GM18951 (cell line): Measurements from ENCODE around the gene HSPA1L.

Source experiments
- POLR2A ChIP-seq: IDR thresholded peaks from 4 replicates; pipeline ENCODE4 v1.6.1; 2011; ENCODE audit warnings: mild to moderate bottlenecking; ENCODE audit not compliant: insufficient read length, insufficient read depth; ENCODE audit errors: extremely low read depth
- in situ Hi-C: fragments of 300-500 bp; cut with MboI; formaldehyde crosslinking; loops from one replicate; pipeline ENCODE4 v1.12.0; 2022; ENCODE audit warnings: low sequenced_read_pairs, mixed read lengths, inconsistent platforms; ENCODE audit not compliant: unreplicated experiment

Gene HSPA1L

GRCh38 chr6:31777667-31778050 lies 37.4 kb downstream of the HSPA1L start:
- no peak for TF ChIP-seq POLR2A
- in situ Hi-C loops = no loop called here

GRCh38 chr6:31776989-31777666 lies 38.0 kb downstream of the HSPA1L start, which contains the start of gene VWA7:
VWA7 (minus strand) TSS chr6:31777328; CDS start chr6:31776779, 549 bp downstream.
- in situ Hi-C loops = no loop called here
- peak; percentile 21 for TF ChIP-seq POLR2A

DNA sequence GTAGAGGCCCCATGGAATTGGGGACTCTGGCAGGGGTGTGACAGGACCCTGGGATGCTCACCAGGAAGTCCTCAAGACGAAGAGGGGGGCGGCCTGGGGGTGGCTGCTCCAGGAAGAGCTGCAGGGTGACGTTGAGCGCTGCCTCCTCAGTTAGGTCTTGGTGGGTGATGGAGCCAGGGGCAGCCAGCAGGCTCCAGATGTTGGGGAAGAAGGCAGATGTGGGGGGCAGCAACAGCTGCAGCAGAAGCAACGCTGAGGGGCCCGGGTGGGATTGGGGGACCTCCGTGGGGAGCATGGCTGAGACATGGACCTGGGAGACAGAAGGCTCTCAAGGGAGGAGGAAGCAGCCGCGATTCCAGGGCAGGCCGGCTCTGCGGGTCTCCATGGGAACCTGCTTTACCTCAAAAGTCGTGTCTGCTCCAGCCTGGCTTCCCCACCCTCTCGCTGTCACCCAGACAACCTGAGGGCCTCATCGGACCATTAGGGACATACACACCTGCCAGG lies 38.5 kb downstream of the HSPA1L start:
- TF ChIP-seq POLR2A = no peak
- in situ Hi-C loops = no loop called here

DNA sequence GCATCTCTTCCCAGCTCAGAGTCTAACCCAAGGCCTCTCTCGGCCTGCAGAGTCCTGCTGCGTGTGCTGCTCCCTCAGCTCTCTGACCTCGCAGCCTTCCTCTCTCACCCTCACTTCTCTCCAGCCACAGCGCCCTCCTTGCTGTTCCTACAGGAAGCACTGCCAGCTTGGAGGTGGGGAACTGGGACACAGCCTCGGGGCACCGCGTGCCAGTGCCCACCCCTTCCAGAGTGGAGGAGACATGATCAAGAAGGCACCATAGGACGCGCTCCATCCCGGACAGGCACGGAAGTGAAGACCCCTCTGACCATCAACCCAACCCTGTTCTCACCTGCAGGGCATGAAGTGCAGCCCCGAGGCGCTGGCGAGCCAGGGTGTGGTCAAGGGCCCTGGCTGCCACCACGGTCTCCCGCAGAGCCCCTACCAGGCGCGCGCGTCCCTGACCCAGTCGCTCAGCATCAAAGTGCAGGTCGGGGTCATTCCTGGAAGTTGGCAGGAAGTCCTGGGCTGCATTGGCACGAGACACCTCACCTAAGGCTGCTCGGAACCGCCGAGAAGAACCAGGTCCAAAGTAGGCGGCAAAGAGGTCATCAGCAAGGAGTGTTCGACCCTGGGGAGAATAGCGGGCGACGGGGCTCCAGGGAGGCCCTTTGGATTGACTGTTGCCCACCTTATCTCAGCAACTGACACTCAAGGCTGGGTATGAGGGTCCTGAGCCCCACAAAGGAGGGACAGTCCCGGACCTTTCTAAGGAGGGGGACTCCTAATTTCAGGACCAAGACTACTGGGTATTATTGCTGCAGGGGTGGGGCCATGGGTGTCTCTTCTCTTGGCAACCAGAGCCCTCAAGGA lies 39.2 kb downstream of the HSPA1L start:
- in situ Hi-C loops = no loop called here

GRCh38 chr6:31775184-31775583 lies 39.9 kb downstream of the HSPA1L start:
- in situ Hi-C loops = no loop called here
- TF ChIP-seq POLR2A = no peak

More for the DNA sequence above, 39.2 kb downstream of the HSPA1L start:
- TF ChIP-seq POLR2A = no peak

DNA sequence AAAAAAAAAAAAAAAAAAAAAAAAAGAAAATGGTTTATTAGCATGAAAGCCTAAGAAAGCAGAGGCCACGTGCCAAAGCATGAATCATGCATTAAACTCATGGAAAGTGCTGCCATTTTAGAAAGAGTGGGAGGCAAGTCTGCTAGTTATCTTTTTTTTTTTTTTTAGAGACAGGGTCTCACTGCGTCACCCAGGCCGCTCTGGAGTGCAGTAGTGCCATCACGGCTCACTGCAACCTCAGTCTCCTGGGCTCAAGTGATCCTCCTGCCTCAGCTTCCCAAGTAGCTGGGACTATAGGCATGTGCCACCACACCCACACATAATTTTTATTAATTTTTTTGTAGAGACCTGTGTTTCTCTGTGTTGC lies 43.1 kb downstream of the HSPA1L start:
- no peak for TF ChIP-seq POLR2A
- in situ Hi-C loops = no loop called here

- in situ Hi-C loops = no loop called here
- TF ChIP-seq POLR2A = no peak
These were observed 44.2 kb downstream of the HSPA1L start for GRCh38 chr6:31770860-31771259.

- no peak for TF ChIP-seq POLR2A
These were observed 45.3 kb downstream of the HSPA1L start for GRCh38 chr6:31769684-31770371.

DNA sequence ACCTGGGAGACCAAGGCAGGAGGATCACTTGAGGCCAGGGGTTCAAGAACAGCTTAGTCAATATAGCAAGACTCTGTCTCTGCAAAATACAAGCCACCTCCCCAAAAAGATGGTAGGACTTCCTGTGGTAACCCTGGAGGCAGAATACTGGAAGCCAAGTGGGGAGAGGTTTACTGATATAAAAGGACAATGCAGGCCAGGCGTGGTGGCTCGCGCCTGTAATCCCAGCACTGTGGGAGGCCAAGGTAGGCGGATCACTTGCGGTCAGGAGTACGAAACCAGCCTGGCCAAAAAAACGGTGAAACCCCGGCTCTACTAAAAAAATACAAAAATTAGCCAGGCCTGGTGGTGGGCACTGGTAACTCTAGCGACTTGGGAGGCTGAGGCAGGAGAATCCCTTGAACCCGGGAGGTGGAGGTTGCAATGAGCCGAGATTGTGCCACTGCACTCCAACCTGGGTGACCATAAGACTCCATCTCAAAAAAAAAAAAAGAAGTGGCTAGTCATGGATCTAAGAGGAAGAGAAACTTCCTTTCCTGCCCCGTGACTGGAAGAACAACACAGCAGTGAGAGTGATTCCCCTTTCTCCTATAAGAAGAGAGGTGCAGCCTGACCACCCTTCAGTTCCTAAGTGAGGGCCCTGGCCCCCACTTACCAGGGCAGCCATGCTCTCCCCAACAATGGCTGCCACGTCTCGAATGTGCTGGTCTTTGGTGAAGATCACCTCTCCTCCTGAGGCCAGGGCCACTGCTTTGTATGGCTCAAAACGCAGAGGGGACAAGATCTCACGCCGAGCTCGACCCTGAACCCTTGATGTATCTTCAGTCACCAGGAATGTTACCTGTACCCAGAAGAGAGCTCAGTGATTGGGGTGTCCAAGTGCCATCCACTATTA lies 46.5 kb downstream of the HSPA1L start:
- in situ Hi-C loops = no loop called here
- TF ChIP-seq POLR2A = no peak

More at GRCh38 chr6:31769684-31770371, 45.3 kb downstream of the HSPA1L start:
- in situ Hi-C loops = no loop called here

DNA sequence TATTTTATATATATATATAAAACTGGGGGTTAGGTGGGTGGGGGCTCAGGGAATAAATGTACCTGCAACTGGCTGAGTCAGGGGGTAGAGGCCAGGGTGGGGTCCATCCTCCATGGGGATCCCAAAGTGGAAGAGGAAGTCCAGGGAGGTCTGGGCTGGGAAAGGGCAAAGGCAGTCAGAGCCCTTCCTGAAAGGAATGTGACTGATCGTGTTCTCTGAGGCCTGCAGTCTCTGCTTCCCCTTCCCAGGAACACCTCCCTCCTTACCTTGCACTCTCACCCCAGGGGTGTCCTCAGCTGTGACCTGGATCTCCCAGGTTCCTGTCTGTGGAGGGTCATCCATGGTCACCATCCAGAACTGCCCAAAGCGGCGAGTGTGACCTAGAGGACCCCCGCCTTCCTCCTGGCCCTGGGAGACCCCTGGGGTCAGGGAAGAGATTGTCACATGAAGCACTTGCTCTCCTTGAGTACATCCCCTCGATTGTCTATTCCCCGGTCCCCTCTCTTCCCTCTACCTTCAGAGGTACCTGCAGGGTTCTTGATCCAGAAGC lies 47.9 kb downstream of the HSPA1L start:
- TF ChIP-seq POLR2A = no peak
- in situ Hi-C loops = no loop called here

- in situ Hi-C loops = no loop called here
- no peak for TF ChIP-seq POLR2A
These were observed 48.9 kb downstream of the HSPA1L start for GRCh38 chr6:31765910-31766794.
